BE2C (cell line): ENCODE measurements around the gene CRB1.

ENCODE experiments used
- DNase-seq: peaks from one replicate; pipeline ENCODE4 v3.0.0-alpha.2; 2020
- H3K27me3 ChIP-seq: fragments of 250-450 bp; sonication (Bioruptor Pico); 2 replicates; pipeline ENCODE4 v1.5.1; 2020; ENCODE audit warnings: mild to moderate bottlenecking
- H3K36me3 ChIP-seq: fragments of 250-450 bp; sonication (Bioruptor Pico); 2 replicates; pipeline ENCODE4 v1.5.1; 2020; ENCODE audit warnings: mild to moderate bottlenecking
- H3K4me1 ChIP-seq: fragments of 250-450 bp; sonication (Bioruptor Pico); 2 replicates; pipeline ENCODE4 v1.5.1; 2020
- H3K4me3 ChIP-seq: 2 replicates; pipeline ENCODE4 v1.5.1; 2011; ENCODE audit warnings: low read depth, low read length
- H3K9me3 ChIP-seq: fragments of 250-450 bp; sonication (Bioruptor Pico); 2 replicates; pipeline ENCODE4 v1.5.1; 2020
- CTCF ChIP-seq: IDR thresholded peaks from 2 replicates; pipeline ENCODE4 v1.5.1; 2012; ENCODE audit warnings: mild to moderate bottlenecking, low read depth, low read length

CRB1 gene

GRCh38 chr1:197448121-197448779 lies 180.2 kb downstream of the CRB1 start:
- no peak overlapping the region for H3K4me3 ChIP-seq
- H3K27me3 ChIP-seq: no peaks in the 10 kb centered on the region
- H3K9me3 ChIP-seq: no peaks in the 10 kb centered on the region
- TF ChIP-seq CTCF: no peak
- no peaks in the 10 kb centered on the region for H3K4me1 ChIP-seq
- H3K36me3 ChIP-seq: no peaks in the 10 kb centered on the region
- no peak for DNase-seq

GRCh38 chr1:197451381-197451780 lies 183.3 kb downstream of the CRB1 start:
- Histone ChIP-seq H3K9me3 (no peaks in the 10 kb centered on the region), H3K27me3 (no peaks in the 10 kb centered on the region), H3K4me1 (no peaks in the 10 kb centered on the region), H3K36me3 (no peaks in the 10 kb centered on the region), H3K4me3 (no peak overlapping the region)
- no peak for DNase-seq
- TF ChIP-seq CTCF: no peak

GRCh38 chr1:197453376-197454058 lies 185.5 kb downstream of the CRB1 start:
- Histone ChIP-seq H3K4me3 (no peak overlapping the region), H3K9me3 (no peaks in the 10 kb centered on the region), H3K36me3 (no peaks in the 10 kb centered on the region), H3K27me3 (no peaks in the 10 kb centered on the region), H3K4me1 (no peaks in the 10 kb centered on the region)
- no peak for DNase-seq
- TF ChIP-seq CTCF: no peak

GRCh38 chr1:197462539-197462938 lies 194.5 kb downstream of the CRB1 start:
- no peak for TF ChIP-seq CTCF
- Histone ChIP-seq H3K36me3 (no peaks in the 10 kb centered on the region), H3K4me3 (no peak overlapping the region), H3K27me3 (no peaks in the 10 kb centered on the region), H3K4me1 (no peaks in the 10 kb centered on the region), H3K9me3 (no peaks in the 10 kb centered on the region)
- no peak for DNase-seq

- no peak for DNase-seq
Measured at GRCh38 chr1:197463142-197463541, 195.1 kb downstream of the CRB1 start.

More at GRCh38 chr1:197463142-197463541, 195.1 kb downstream of the CRB1 start:
- Histone ChIP-seq H3K9me3 (no peaks in the 10 kb centered on the region), H3K36me3 (no peaks in the 10 kb centered on the region), H3K27me3 (no peaks in the 10 kb centered on the region), H3K4me3 (no peak overlapping the region), H3K4me1 (no peaks in the 10 kb centered on the region)
- TF ChIP-seq CTCF: no peak
